A549 treated with CpdA at 1 μM for 4 hours (cell line): ENCODE results near the gene OSTC. TPM values are rescaled to one million over a fixed set of nuclear protein-coding genes. Genes with fewer than 3 reads are reported as not detected.

Experiments
- total RNA-seq: library from RNA; stranded (reverse); fragments of 200-300 nt; extraction: Qiagen RNA extraction; gene quantifications from 5 replicates; pipeline ENCODE4 v1.2.3, GENCODE V29; 2022; ENCODE audit warnings: low read depth

The OSTC gene
- 97.0 to 120 TPM (median 97.8 TPM) in 5 replicates for total RNA-seq

DNA sequence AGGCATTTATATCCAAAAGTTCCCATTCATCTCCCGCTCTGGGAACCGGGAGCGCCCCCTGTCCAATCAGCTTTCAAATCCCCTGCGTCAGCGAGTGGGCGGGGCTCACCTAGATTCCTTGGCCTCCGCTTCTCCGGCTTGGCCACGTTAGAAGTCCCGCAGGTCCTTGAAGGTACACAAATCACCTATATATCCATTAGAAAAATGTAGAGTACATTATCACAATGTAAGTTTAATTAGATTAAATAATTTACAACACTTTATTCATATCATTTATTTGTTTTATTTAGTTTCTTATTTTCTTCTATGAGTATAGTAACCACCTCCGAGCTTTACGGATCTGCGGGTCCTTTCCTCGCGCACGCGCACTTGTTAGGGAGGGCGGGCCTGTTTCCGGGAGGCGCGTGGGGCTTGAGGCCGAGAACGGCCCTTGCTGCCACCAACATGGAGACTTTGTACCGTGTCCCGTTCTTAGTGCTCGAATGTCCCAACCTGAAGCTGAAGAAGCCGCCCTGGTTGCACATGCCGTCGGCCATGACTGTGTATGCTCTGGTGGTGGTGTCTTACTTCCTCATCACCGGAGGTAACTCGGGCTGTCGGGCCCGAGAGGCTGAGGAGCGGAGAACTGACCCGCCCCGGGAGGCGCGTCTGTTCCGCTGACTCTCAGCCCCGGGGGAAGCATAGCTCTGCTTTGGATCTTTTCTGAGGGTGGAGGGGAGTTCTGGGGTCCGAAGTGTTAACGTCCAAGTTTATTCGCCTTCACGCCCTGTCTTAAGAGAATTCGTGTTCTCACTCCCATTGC lies at the start of gene OSTC:
Gene OSTC (plus strand): TSS at position 388 of the 802 bp plus-strand sequence. CDS start 57 bp downstream, at position 445.

DNA sequence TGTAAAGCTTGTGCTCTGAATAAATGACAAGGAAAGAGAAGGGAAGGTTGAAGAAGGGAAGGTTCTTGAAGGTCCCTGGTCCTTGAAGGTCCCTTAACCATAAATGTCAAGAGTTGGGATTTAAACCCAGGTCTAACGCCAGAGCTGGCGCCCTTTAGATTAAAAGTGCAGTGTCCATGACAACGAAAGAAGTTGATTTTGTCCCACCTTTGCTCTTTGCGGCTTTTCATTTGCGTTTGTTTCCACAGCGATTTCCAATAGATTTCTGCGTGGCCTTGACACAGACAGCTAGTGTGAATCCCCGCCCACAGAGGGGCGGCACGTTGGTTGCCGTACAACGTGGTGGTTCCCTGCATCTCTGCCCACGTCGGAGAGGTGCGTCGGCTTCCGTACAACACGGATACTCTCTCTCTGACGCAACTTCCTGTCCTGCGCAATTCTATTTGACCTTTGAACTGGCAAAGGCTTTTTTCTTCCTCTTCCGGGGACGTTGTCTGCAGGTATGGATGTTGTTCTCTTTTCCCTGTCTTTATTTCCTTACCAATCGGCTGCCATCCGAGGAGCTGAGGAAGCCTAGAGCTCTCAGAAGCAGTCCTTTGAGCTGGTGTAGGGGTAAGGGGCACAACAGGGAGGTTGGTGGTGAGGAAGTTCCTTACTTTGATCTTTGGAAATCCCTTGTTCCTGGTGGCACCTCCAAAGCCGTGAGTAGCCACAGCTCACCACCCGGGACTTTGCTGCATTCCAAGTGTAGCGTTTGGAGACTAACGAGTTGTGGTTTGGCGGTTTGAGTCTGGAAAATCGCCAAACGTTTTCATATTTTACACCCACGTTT lies 30.1 kb upstream of the OSTC start, which contains the start of gene RPL34:
Gene RPL34 (plus strand): TSS at position 476 of the 832 bp plus-strand sequence. CDS start 1,384 bp downstream, outside the sequence.

Other genes starting within 250 kb of the OSTC start
- gene RPL34, start 30.0 kb upstream of the OSTC start, total RNA-seq: 879 to 943 TPM (median 935 TPM) in 5 replicates
- not detected in 5 replicates for gene ETNPPL, start 112.5 kb downstream of the OSTC start, total RNA-seq